RWPE2 (cell line): Measurements from ENCODE around the gene PCNT.

Source experiments
- ATAC-seq: fragments of 200-7000 bp; cut with Tn5 transposase; 3 replicates; pipeline ENCODE4 v1.9.1; 2021; ENCODE audit warnings: low read depth
- DNase-seq: peaks from one replicate; pipeline ENCODE4 v3.0.0-alpha.2; 2020; ENCODE audit warnings: low spot score
- H3K27ac ChIP-seq: fragments of 450-650 bp; 2 replicates; pipeline ENCODE4 v1.5.1; 2017; ENCODE audit warnings: mild to moderate bottlenecking; ENCODE audit not compliant: poor library complexity, severe bottlenecking
- H3K27me3 ChIP-seq: fragments of 250-450 bp; sonication (Bioruptor Pico); 2 replicates; pipeline ENCODE4 v1.5.1; 2021; ENCODE audit warnings: mild to moderate bottlenecking, moderate library complexity; ENCODE audit not compliant: insufficient read depth, poor library complexity, severe bottlenecking
- H3K36me3 ChIP-seq: fragments of 250-450 bp; sonication (Bioruptor Pico); 2 replicates; pipeline ENCODE4 v1.5.1; 2020; ENCODE audit warnings: low read depth, mild to moderate bottlenecking, moderate library complexity
- H3K4me1 ChIP-seq: fragments of 250-450 bp; sonication (Bioruptor Pico); 2 replicates; pipeline ENCODE4 v1.5.1; 2021; ENCODE audit warnings: mild to moderate bottlenecking, moderate library complexity; ENCODE audit not compliant: insufficient read depth, poor library complexity, severe bottlenecking
- H3K4me3 ChIP-seq: fragments of 250-450 bp; sonication (Bioruptor Pico); 2 replicates; pipeline ENCODE4 v1.5.1; 2021; ENCODE audit warnings: mild to moderate bottlenecking, moderate library complexity; ENCODE audit not compliant: severe bottlenecking
- H3K9me3 ChIP-seq: fragments of 250-450 bp; sonication (Bioruptor Pico); 2 replicates; pipeline ENCODE4 v1.5.1; 2021; ENCODE audit warnings: mild to moderate bottlenecking, moderate library complexity; ENCODE audit not compliant: severe bottlenecking
- TF ChIP-seq, protein P1 (sequence below): fragments of 450-650 bp; IDR thresholded peaks from one replicate; pipeline ENCODE4 v1.5.1; 2017; ENCODE audit warnings: mild to moderate bottlenecking, moderate library complexity; ENCODE audit not compliant: poor library complexity, severe bottlenecking

Gene PCNT

DNA sequence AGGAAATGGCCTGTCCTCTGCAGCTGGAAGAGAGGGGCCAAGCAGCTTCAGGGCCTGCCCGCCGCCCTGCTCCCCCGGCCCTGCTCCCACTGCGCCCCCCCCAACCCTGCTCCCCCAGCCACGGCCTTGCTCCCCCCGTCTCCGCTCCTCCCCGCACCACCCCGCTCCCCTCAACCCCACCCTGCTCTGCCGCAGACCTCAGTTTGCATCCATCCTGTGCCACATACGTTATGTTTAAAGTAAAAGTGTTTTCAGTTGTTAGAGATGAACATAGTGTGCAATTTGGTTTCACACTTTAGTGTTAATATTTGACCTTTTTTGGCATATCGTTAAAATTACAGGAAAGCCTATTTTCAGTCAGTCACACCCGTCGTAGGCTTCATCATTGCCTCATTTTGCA, 100.7 kb downstream of the PCNT start:
- no peak for ATAC-seq
- Histone ChIP-seq H3K27ac (no peak overlapping the region), H3K27me3 (no peaks in the 10 kb centered on the region), H3K4me3 (no peak overlapping the region), H3K36me3 (peaks cover 39% of the 10 kb centered on the region), H3K9me3 (no peaks in the 10 kb centered on the region), H3K4me1 (no peaks in the 10 kb centered on the region)
- DNase-seq = no peak
- TF ChIP-seq, protein P1, sequence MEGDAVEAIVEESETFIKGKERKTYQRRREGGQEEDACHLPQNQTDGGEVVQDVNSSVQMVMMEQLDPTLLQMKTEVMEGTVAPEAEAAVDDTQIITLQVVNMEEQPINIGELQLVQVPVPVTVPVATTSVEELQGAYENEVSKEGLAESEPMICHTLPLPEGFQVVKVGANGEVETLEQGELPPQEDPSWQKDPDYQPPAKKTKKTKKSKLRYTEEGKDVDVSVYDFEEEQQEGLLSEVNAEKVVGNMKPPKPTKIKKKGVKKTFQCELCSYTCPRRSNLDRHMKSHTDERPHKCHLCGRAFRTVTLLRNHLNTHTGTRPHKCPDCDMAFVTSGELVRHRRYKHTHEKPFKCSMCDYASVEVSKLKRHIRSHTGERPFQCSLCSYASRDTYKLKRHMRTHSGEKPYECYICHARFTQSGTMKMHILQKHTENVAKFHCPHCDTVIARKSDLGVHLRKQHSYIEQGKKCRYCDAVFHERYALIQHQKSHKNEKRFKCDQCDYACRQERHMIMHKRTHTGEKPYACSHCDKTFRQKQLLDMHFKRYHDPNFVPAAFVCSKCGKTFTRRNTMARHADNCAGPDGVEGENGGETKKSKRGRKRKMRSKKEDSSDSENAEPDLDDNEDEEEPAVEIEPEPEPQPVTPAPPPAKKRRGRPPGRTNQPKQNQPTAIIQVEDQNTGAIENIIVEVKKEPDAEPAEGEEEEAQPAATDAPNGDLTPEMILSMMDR = no peak

DNA sequence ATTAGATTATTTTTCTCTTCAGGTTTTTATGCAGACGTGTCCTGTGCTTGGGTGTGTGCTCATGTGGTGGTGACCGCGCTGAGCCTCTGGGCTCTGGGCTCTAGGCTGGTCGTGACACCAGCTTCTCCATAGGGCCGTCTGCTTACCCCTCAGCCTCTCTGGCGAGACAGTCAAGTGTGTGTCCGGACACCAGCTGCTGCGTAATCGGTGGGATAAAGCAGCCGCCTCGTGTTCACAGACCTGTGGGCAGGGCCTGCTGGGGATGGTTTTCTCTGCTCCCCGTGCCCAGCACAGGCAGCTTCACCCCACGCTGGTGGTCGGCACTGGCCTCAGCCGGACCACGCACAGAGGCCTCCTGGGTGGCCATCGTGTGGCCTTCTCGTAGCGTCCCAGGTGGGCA, 101.1 kb downstream of the PCNT start:
- Histone ChIP-seq H3K27me3 (no peaks in the 10 kb centered on the region), H3K36me3 (peaks cover 39% of the 10 kb centered on the region), H3K4me3 (no peak overlapping the region), H3K9me3 (no peaks in the 10 kb centered on the region), H3K4me1 (no peaks in the 10 kb centered on the region), H3K27ac (no peak overlapping the region)
- no peak for DNase-seq
- ATAC-seq = no peak
- TF ChIP-seq, protein P1 = no peak

DNA sequence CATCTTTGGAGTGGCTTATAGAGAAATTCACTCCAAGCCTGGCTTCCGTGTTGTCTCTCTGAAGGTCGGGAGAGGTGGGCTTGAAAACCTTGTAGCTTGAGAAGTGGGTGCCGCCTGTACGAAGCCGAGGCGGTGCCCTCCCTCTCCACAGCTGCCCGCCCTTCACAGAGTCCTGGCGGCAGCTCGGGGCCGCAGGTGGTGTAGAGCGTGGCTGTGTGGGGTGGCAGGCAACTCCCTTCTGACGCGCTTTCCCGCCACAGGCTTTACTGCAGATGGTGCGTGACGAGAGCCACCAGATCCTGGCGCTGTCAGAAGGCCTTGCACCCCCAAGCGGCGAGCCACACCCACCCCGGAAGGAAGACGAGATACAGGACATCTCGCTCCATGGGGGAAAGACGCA, 101.6 kb downstream of the PCNT start:
- Histone ChIP-seq H3K9me3 (no peaks in the 10 kb centered on the region), H3K27me3 (no peaks in the 10 kb centered on the region), H3K4me1 (no peaks in the 10 kb centered on the region), H3K27ac (no peak overlapping the region), H3K4me3 (no peak overlapping the region), H3K36me3 (peaks cover 40% of the 10 kb centered on the region)
- ATAC-seq = no peak
- DNase-seq = no peak
- TF ChIP-seq, protein P1 = no peak

DNA sequence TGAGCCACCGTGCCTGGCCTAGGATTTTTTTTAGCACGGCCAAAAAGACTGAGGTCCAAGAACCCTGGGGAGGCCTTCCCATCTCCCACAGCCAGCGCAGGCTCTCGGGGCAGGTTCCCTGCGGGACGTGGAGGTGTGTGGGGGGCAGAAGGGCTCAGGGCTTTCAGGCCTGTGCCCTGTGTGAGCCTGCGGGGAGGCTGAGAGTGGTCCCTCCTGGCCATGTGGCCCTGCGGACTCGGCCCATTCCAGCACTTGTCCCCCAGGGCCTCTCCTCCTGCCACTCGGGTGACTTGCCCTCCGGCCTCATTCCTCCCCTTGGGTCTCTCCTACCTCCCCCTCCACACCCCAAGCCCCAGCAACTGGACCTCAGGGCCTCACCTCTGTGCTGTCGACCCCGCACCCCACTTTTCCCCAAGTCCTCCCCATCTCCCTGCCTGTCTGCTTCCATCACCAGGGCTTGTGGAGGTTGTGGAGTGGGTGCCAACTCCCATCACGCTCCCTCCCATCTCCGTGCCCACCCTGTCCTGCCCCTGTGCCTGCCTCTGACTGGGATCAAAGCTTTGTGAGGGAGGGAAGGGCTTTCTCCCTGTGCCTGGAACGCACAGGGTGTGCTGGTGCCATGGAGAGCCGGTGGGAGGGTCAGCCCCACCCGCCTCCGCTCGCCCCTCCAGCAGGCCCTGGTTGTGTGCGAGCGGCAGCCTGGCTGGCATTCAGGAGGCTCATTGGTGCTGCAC, 102.5 kb downstream of the PCNT start:
- Histone ChIP-seq H3K4me3 (no peak overlapping the region), H3K27me3 (no peaks in the 10 kb centered on the region), H3K36me3 (peaks cover 32% of the 10 kb centered on the region), H3K9me3 (no peaks in the 10 kb centered on the region), H3K27ac (no peak overlapping the region), H3K4me1 (no peaks in the 10 kb centered on the region)
- TF ChIP-seq, protein P1 = no peak
- no peak for DNase-seq
- no peak for ATAC-seq

DNA sequence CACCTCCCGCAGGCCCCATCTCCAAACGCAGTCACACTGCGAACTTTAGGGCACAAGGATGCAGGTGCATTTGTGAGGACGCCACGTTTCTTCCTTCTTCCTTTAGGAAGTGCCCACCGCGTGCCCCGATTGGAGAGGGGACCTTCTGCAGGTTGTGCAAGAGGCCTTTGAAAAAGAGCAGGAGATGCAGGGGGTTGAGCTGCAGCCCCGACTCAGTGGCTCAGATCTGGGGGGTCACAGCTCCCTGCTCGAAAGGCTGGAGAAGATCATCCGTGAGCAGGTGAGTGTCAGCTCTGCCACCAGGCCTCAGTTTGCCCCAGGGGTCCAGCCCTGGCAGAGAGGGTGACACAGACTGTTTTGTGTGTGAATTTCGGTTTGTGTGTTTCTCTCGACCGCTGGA, 103.6 kb downstream of the PCNT start:
- Histone ChIP-seq H3K4me3 (no peak overlapping the region), H3K4me1 (no peaks in the 10 kb centered on the region), H3K27me3 (no peaks in the 10 kb centered on the region), H3K9me3 (no peaks in the 10 kb centered on the region), H3K36me3 (peaks cover 31% of the 10 kb centered on the region), H3K27ac (no peak overlapping the region)
- no peak for ATAC-seq
- no peak for DNase-seq
- TF ChIP-seq, protein P1 = no peak
